ENCODE data around the gene KATNAL2.

DNA sequence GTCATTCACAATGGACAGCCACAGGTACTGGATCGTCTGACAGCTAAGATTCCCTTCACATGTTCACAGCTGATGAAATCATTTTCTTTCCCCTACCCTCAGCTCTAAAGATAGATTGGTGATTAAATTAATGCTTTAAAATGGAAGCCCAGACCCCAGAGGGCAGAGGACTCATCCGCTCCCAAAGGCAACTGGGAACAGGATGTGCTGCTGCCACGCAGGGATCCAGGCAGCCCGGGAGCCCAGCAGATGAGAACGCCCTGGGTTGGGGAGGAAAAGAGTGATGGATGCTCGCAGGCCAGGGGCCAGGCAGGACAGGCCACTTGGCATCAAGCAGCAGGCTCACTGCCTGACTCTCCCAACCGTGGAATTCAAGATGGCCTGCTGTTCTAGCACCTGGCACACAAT lies 191.6 kb downstream of the KATNAL2 start:
- TF ChIP-seq, protein P1, sequence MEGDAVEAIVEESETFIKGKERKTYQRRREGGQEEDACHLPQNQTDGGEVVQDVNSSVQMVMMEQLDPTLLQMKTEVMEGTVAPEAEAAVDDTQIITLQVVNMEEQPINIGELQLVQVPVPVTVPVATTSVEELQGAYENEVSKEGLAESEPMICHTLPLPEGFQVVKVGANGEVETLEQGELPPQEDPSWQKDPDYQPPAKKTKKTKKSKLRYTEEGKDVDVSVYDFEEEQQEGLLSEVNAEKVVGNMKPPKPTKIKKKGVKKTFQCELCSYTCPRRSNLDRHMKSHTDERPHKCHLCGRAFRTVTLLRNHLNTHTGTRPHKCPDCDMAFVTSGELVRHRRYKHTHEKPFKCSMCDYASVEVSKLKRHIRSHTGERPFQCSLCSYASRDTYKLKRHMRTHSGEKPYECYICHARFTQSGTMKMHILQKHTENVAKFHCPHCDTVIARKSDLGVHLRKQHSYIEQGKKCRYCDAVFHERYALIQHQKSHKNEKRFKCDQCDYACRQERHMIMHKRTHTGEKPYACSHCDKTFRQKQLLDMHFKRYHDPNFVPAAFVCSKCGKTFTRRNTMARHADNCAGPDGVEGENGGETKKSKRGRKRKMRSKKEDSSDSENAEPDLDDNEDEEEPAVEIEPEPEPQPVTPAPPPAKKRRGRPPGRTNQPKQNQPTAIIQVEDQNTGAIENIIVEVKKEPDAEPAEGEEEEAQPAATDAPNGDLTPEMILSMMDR (IDR thresholded peaks at IDR 0.05), result no peak
- TF ChIP-seq POLR2AphosphoS5 (IDR thresholded peaks at IDR 0.05), result no peak
